Putamen (tissue), 1 donor: ENCODE results near the gene RHOF.
"Not testable (repeated sequence)": the region's sequence is repeated elsewhere in the genome, so short reads cannot be mapped to it uniquely, and the experiment has no call there.

ENCODE experiments used
- DNase-seq: peaks from one replicate; pipeline ENCODE4 v3.0.0-alpha.2; 2016; ENCODE audit warnings: low spot score

Gene RHOF

DNA sequence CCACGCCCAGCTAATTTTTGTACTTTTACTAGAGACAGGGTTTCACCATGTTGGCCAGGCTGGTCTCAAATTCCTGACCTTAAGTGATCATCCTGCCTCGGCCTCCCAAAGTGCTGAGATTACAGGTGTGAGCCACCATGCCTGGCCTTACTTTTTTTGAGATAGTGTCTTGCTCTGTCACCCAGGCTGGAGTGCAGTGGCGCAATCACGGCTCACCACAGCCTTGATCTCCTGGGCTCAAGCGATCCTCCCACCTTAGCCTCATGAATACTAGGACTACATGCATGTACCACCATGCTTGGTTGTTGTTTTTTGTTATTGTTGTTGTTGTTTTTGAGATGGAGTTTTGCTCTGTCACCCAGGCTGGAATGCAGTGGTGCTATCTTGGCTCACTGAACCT lies 47.9 kb downstream of the RHOF start:
- not testable (repeated sequence) for DNase-seq

DNA sequence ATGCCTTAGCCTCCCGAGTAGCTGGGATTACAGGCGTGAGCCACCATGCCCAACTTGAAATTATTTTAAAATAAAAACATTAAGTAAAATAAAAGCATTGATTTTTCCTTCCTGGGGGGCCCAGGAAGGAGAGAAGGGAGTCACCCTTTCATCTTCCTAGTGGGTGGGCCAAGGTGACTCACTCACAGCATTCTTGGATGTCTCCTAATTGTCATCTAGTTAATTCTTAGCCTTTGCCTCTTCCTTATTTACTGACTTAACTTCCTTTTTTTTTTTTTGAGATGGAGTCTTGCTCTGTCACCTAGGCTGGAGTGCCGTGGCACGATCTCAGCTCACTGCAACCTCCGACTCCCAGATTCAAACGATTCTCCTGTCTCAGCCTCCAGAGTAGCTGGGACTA lies 51.7 kb downstream of the RHOF start:
- no peak for DNase-seq

DNA sequence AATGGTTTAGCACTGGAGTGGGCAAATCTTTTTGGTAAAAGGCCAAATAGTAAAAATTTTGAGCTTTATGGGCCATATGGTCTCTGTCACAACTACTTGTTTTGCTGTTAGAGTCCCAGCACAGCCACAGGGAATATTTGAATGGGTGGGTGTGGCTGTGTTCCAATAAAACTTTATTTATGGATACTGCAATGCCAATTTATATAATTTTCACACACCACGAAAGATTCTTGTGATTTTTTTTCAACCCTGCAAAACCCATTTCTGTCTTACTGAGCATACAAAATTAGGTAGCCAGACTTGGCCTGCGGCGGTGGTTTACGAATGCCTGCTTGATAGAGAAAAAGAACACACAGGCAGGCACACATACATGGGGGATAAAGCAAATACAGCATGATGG lies 52.6 kb downstream of the RHOF start:
- no peak for DNase-seq

DNA sequence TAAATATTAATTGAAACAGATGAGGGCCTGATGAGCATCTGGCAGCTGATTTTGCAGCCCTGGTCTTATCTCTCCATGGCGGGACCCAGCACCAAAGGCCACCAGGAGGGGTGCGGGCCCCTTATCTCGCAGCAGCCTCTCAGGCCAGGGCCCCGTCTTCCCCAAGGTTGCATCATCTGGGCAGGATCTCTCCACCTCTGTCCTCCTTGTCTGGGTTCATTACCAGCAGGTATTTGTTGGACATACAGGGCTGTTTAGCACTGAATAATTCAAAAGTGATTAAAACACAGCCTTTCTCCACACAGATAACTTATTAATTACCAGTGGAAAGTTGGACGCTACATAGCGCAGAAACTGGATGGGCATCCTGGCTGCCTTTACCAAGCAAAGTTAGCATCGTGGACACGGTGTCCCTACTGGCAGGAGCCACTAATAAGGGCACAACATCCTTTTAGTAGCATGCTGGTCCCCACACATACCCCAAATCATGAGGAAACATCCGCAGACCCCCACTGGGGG lies 55.1 kb downstream of the RHOF start:
- DNase-seq = no peak

DNA sequence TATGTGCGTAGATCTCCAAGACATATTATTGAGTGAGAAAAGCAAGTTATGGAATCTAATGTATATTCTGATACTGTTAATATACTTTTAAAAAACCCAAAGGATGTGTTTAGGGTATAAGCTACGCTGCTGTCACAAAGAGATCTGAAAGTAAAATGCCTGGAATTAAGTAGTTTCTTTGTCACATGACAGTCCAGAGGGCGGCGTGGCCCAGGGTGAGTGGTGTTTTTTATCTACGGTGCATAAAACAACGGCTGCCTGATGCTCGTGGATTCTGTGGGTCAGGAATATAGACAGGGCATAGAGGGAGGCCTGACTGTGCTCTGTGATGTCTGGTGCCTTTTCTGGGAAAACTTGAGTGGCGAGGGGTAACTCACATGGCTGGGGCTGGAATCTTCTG lies 59.6 kb downstream of the RHOF start:
- DNase-seq = no peak

DNA sequence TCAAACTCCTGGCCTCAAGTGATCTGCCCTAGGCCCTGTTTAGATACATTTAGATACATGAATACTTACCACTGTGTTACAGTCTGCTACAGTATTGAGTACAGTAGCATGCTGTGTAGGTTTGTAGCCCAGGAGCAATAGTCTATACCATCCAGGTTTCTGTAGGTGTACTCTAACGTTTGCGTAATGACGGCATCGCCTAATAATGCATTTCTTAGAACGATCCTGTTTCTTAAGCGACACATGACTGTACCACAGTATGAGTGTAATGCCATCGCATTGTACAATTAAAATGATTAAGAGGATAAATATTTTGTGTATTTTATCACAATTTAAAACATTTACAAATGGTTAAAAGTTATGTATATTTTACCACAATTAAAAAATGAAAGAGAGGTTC lies 62.0 kb downstream of the RHOF start:
- no peak for DNase-seq

DNA sequence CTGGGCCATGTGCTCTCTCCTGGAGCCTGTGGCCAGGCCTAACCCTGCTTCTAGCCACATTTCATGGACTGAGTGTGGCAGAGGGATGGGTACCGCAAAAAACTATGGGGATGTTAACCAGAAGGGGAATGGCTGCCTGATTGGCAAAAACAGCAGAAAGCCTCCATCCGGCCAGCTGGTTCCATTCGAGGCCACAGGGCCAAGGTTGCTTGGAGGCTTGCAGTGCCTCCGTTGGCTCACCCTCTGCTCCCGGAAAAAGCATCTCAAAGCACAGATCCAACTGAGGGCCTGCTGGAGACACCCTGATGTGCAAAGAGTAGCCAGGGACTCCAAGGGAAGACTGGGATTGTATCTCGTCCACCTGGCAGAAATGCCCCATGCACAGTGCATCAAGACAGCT lies 64.5 kb downstream of the RHOF start:
- no peak for DNase-seq
